Stomach smooth muscle (tissue), 2 donors: ENCODE data around the gene CACNA2D2.

Experiments
- H3K27ac ChIP-seq: one replicate; pipeline ENCODE4 v1.7.0; 2013; ENCODE audit warnings: mild to moderate bottlenecking, low read length, inconsistent platforms
- H3K27me3 ChIP-seq, 2 donors: one replicate each; pipeline ENCODE4 v1.7.0; 2013; ENCODE audit warnings: low read length in 2 of 2; ENCODE audit not compliant: insufficient read depth in 2 of 2, control insufficient read depth in 1 of 2
- H3K36me3 ChIP-seq, 2 donors: one replicate each; pipeline ENCODE4 v1.7.0; 2013; ENCODE audit warnings: low read length in 2 of 2; ENCODE audit not compliant: control insufficient read depth in 2 of 2, insufficient read depth in 2 of 2
- H3K4me1 ChIP-seq: one replicate; pipeline ENCODE4 v1.7.0; 2013; ENCODE audit warnings: low read length; ENCODE audit not compliant: control insufficient read depth, insufficient read depth
- H3K4me3 ChIP-seq, 2 donors: one replicate each; pipeline ENCODE4 v1.7.0; 2013; ENCODE audit warnings: low read length in 2 of 2
- H3K9ac ChIP-seq, 2 donors: one replicate each; pipeline ENCODE4 v1.7.0; 2013; ENCODE audit warnings: low read length in 2 of 2, mild to moderate bottlenecking in 1 of 2
- H3K9me3 ChIP-seq, 2 donors: one replicate each; pipeline ENCODE4 v1.7.0; 2013; ENCODE audit warnings: low read length in 2 of 2; ENCODE audit not compliant: control insufficient read depth in 2 of 2
- donor health status: healthy.
- donor health status: Pancreatic carcinoma.

CACNA2D2 gene

GRCh38 chr3:50365080-50365841, 138.2 kb downstream of the CACNA2D2 start:
- H3K4me3 ChIP-seq: peak overlapping the region; percentile 69 to 79
- peaks cover 0 to 2% of the 10 kb centered on the region in 2 donors for H3K27me3 ChIP-seq
- H3K36me3 ChIP-seq: no peaks in the 10 kb centered on the region
- H3K4me1 ChIP-seq: peaks cover 14% of the 10 kb centered on the region
- H3K9ac ChIP-seq: peak overlapping the region; percentile 51 to 60
- no peak overlapping the region for H3K27ac ChIP-seq
- H3K9me3 ChIP-seq: no peaks in the 10 kb centered on the region

GRCh38 chr3:50364573-50365079, 138.8 kb downstream of the CACNA2D2 start:
- Histone ChIP-seq H3K36me3 (no peaks in the 10 kb centered on the region), H3K27ac (no peak overlapping the region), H3K27me3 (peaks cover 0 to 2% of the 10 kb centered on the region in 2 donors), H3K4me1 (peaks cover 17% of the 10 kb centered on the region), H3K4me3 (peak overlapping the region; percentile 51 to 79), H3K9ac (peak overlapping the region; percentile 31 to 58), H3K9me3 (no peaks in the 10 kb centered on the region)

- no peak overlapping the region for H3K9ac ChIP-seq
- H3K36me3 ChIP-seq: peaks cover 3 to 17% of the 10 kb centered on the region in 2 donors
- H3K27me3 ChIP-seq: no peaks in the 10 kb centered on the region
- peaks cover 56% of the 10 kb centered on the region for H3K4me1 ChIP-seq
- peak overlapping the region; percentile 86 for H3K27ac ChIP-seq
- peak overlapping the region in 1 of 2 donors; percentile 97 for H3K4me3 ChIP-seq
- no peaks in the 10 kb centered on the region for H3K9me3 ChIP-seq
Observed at GRCh38 chr3:50359760-50360110, 143.7 kb downstream of the CACNA2D2 start.

GRCh38 chr3:50358911-50359759, 144.3 kb downstream of the CACNA2D2 start, which contains the start of gene TMEM115:
TSS of gene TMEM115 (minus strand) at chr3:50359521. CDS start at chr3:50359063, 458 bp downstream.
- H3K4me3 ChIP-seq: peak within 1 kb of the TSS; percentile 77 to 97
- peaks cover 3 to 22% of the 10 kb centered on the region in 2 donors for H3K36me3 ChIP-seq
- H3K9ac ChIP-seq: peak within 1 kb of the TSS; percentile 81 to 98
- no peaks in the 10 kb centered on the region for H3K27me3 ChIP-seq
- no peaks in the 10 kb centered on the region for H3K9me3 ChIP-seq
- H3K4me1 ChIP-seq: peaks cover 50% of the 10 kb centered on the region
- peak within 1 kb of the TSS; percentile 86 for H3K27ac ChIP-seq

GRCh38 chr3:50358355-50358910, 145.0 kb downstream of the CACNA2D2 start:
- Histone ChIP-seq H3K9me3 (no peaks in the 10 kb centered on the region), H3K27ac (peak overlapping the region; percentile 86), H3K36me3 (peaks cover 7 to 28% of the 10 kb centered on the region in 2 donors), H3K4me1 (peaks cover 49% of the 10 kb centered on the region), H3K9ac (peak overlapping the region; percentile 81 to 98), H3K4me3 (peak overlapping the region; percentile 77 to 97), H3K27me3 (no peaks in the 10 kb centered on the region)

GRCh38 chr3:50357481-50357880, 146.0 kb downstream of the CACNA2D2 start:
- Histone ChIP-seq H3K9me3 (no peaks in the 10 kb centered on the region), H3K4me3 (peak overlapping the region; percentile 77 to 97), H3K27ac (peak overlapping the region; percentile 11), H3K4me1 (peaks cover 52% of the 10 kb centered on the region), H3K27me3 (no peaks in the 10 kb centered on the region), H3K36me3 (peaks cover 7 to 31% of the 10 kb centered on the region in 2 donors), H3K9ac (peak overlapping the region; percentile 80 to 81)

- Histone ChIP-seq H3K27me3 (no peaks in the 10 kb centered on the region), H3K27ac (no peak overlapping the region), H3K4me3 (peak overlapping the region; percentile 77 to 97), H3K4me1 (peaks cover 55% of the 10 kb centered on the region), H3K36me3 (peaks cover 7 to 31% of the 10 kb centered on the region in 2 donors), H3K9ac (peak overlapping the region; percentile 80 to 81), H3K9me3 (no peaks in the 10 kb centered on the region)
Observed at GRCh38 chr3:50356553-50356952, 146.9 kb downstream of the CACNA2D2 start.

GRCh38 chr3:50355829-50356552, 147.4 kb downstream of the CACNA2D2 start:
- peaks cover 61% of the 10 kb centered on the region for H3K4me1 ChIP-seq
- H3K9me3 ChIP-seq: no peaks in the 10 kb centered on the region
- H3K27ac ChIP-seq: no peak overlapping the region
- H3K27me3 ChIP-seq: no peaks in the 10 kb centered on the region
- peaks cover 7 to 31% of the 10 kb centered on the region in 2 donors for H3K36me3 ChIP-seq
- H3K9ac ChIP-seq: peak overlapping the region; percentile 60 to 81
- H3K4me3 ChIP-seq: peak overlapping the region; percentile 77 to 97

GRCh38 chr3:50354850-50355249, 148.6 kb downstream of the CACNA2D2 start:
- H3K9ac ChIP-seq: no peak overlapping the region
- no peak overlapping the region for H3K27ac ChIP-seq
- peaks cover 7 to 31% of the 10 kb centered on the region in 2 donors for H3K36me3 ChIP-seq
- no peaks in the 10 kb centered on the region for H3K27me3 ChIP-seq
- H3K4me3 ChIP-seq: no peak overlapping the region
- peaks cover 67% of the 10 kb centered on the region for H3K4me1 ChIP-seq
- no peaks in the 10 kb centered on the region for H3K9me3 ChIP-seq
